DOHH2 (cell line): ENCODE results near the gene ZNF521.

Experiments
- H3F3A ChIP-seq: fragments of 200-600 bp; sonication (generic), shearing (Covaris generic); 2 replicates; pipeline ENCODE4 v1.6.0; 2016; ENCODE audit warnings: antibody characterized with exemption, mild to moderate bottlenecking; ENCODE audit not compliant: control insufficient read depth, insufficient read depth
- H3K27ac ChIP-seq: fragments of 200-600 bp; sonication (generic); 2 replicates; pipeline ENCODE4 v1.5.1; 2014; ENCODE audit warnings: low read depth, mild to moderate bottlenecking, low read length, moderate library complexity
- H3K27me3 ChIP-seq: fragments of 200-600 bp; sonication (generic); 2 replicates; pipeline ENCODE4 v1.6.1; 2014; ENCODE audit warnings: mild to moderate bottlenecking, low read length, mixed read lengths; ENCODE audit not compliant: control insufficient read depth
- H3K36me3 ChIP-seq: fragments of 200-600 bp; sonication (generic); 2 replicates; pipeline ENCODE4 v1.6.1; 2014; ENCODE audit warnings: mild to moderate bottlenecking, low read length, moderate library complexity, mixed read lengths; ENCODE audit not compliant: control insufficient read depth
- H3K4me1 ChIP-seq: fragments of 200-600 bp; sonication (generic); 2 replicates; pipeline ENCODE4 v1.6.1; 2014; ENCODE audit warnings: mild to moderate bottlenecking, low read length, mixed read lengths; ENCODE audit not compliant: control insufficient read depth
- H3K4me2 ChIP-seq: fragments of 200-600 bp; sonication (generic); 2 replicates; pipeline ENCODE4 v1.6.0; 2014; ENCODE audit warnings: mild to moderate bottlenecking, low read length, moderate library complexity
- H3K4me3 ChIP-seq: fragments of 200-600 bp; sonication (generic); 2 replicates; pipeline ENCODE4 v1.5.1; 2014; ENCODE audit warnings: mild to moderate bottlenecking, low read length, mixed read lengths
- H3K79me2 ChIP-seq: fragments of 200-600 bp; sonication (generic); 2 replicates; pipeline ENCODE4 v1.6.1; 2014; ENCODE audit warnings: mild to moderate bottlenecking, low read length, mixed read lengths; ENCODE audit not compliant: control insufficient read depth
- H3K9me2 ChIP-seq: fragments of 200-600 bp; sonication (generic); replicated peaks from 2 replicates; pipeline ENCODE4 v1.6.1; 2014; ENCODE audit warnings: mild to moderate bottlenecking, low read length, mixed read lengths; ENCODE audit not compliant: control insufficient read depth
- H3K9me3 ChIP-seq: fragments of 200-600 bp; sonication (generic); 2 replicates; pipeline ENCODE4 v1.6.1; 2014; ENCODE audit warnings: antibody characterized with exemption, low read length, mixed read lengths; ENCODE audit not compliant: control insufficient read depth, insufficient read depth
- H4K20me1 ChIP-seq: fragments of 200-600 bp; sonication (generic); 2 replicates; pipeline ENCODE4 v1.6.0; 2014; ENCODE audit warnings: low read depth, mild to moderate bottlenecking, antibody characterized with exemption, low read length, moderate library complexity; ENCODE audit not compliant: control insufficient read depth, insufficient read depth
- CTCF ChIP-seq: fragments of 200-600 bp; sonication (generic); IDR thresholded peaks from one replicate; pipeline ENCODE4 v1.5.1; 2014; ENCODE audit warnings: antibody characterized with exemption, mild to moderate bottlenecking, low read depth, low read length; ENCODE audit not compliant: poor library complexity, severe bottlenecking
- EZH2phosphoT487 ChIP-seq: fragments of 200-600 bp; sonication (generic); IDR thresholded peaks from 2 replicates; pipeline ENCODE4 v1.6.1; 2017; ENCODE audit warnings: borderline replicate concordance, mild to moderate bottlenecking, antibody characterized with exemption, low read length, moderate library complexity, mixed read lengths

Gene ZNF521

GRCh38 chr18:25329783-25330182 is 22.2 kb downstream of the ZNF521 start:
- Histone ChIP-seq H3K79me2 (no peaks in the 10 kb centered on the region), H3K9me2 (no peaks in the 10 kb centered on the region), H3K27ac (no peak overlapping the region), H3K4me3 (no peak overlapping the region), H3F3A (no peaks in the 10 kb centered on the region), H3K36me3 (no peaks in the 10 kb centered on the region), H3K4me2 (no peak overlapping the region), H3K27me3 (0 out of 2 replicates have a peak, but pooled peaks cover under 1% of the 10 kb centered on the region), H3K9me3 (no peaks in the 10 kb centered on the region), H4K20me1 (no peaks in the 10 kb centered on the region), H3K4me1 (no peaks in the 10 kb centered on the region)
- TF ChIP-seq EZH2phosphoT487: no peak
- TF ChIP-seq CTCF: no peak

GRCh38 chr18:25327584-25327983 is 24.4 kb downstream of the ZNF521 start:
- H3F3A ChIP-seq: no peaks in the 10 kb centered on the region
- H3K36me3 ChIP-seq: no peaks in the 10 kb centered on the region
- H3K27ac ChIP-seq: no peak overlapping the region
- H4K20me1 ChIP-seq: no peaks in the 10 kb centered on the region
- H3K4me1 ChIP-seq: no peaks in the 10 kb centered on the region
- H3K4me2 ChIP-seq: no peak overlapping the region
- no peaks in the 10 kb centered on the region for H3K9me3 ChIP-seq
- TF ChIP-seq CTCF (no peak), EZH2phosphoT487 (no peak)
- H3K27me3 ChIP-seq: no peaks in the 10 kb centered on the region
- H3K9me2 ChIP-seq: no peaks in the 10 kb centered on the region
- no peaks in the 10 kb centered on the region for H3K79me2 ChIP-seq
- H3K4me3 ChIP-seq: no peak overlapping the region

- Histone ChIP-seq H3K79me2 (no peaks in the 10 kb centered on the region), H3K4me2 (no peak overlapping the region), H3K27me3 (no peaks in the 10 kb centered on the region), H3K36me3 (no peaks in the 10 kb centered on the region), H4K20me1 (no peaks in the 10 kb centered on the region), H3K9me3 (no peaks in the 10 kb centered on the region), H3F3A (no peaks in the 10 kb centered on the region), H3K27ac (no peak overlapping the region), H3K4me3 (no peak overlapping the region), H3K9me2 (no peaks in the 10 kb centered on the region), H3K4me1 (no peaks in the 10 kb centered on the region)
- TF ChIP-seq CTCF: no peak
- TF ChIP-seq EZH2phosphoT487: no peak
These were observed 25.5 kb downstream of the ZNF521 start for GRCh38 chr18:25326361-25326952.
